Endodermal cell (in vitro differentiated cells): ENCODE results near the gene PDE4D. TPM values are rescaled to one million over a fixed set of nuclear protein-coding genes. Genes with fewer than 3 reads are reported as not detected.

Experiments
- DNase-seq: peaks from one replicate; pipeline ENCODE4 v3.0.0-alpha.2; 2017
- H3K27ac ChIP-seq: 2 replicates; pipeline ENCODE4 v1.5.1; 2013; ENCODE audit warnings: mild to moderate bottlenecking, low read depth, low read length, moderate library complexity
- H3K27me3 ChIP-seq: 2 replicates; pipeline ENCODE4 v1.6.1; 2013; ENCODE audit warnings: mild to moderate bottlenecking, low read length, moderate library complexity; ENCODE audit not compliant: insufficient read depth, control insufficient read depth, poor library complexity, severe bottlenecking
- H3K36me3 ChIP-seq: 2 replicates; pipeline ENCODE4 v1.7.0; 2013; ENCODE audit warnings: mild to moderate bottlenecking, low read length, moderate library complexity; ENCODE audit not compliant: control insufficient read depth, insufficient read depth
- H3K4me1 ChIP-seq: one replicate; pipeline ENCODE4 v1.7.0; 2013; ENCODE audit warnings: low read length; ENCODE audit not compliant: control insufficient read depth, insufficient read depth
- H3K4me3 ChIP-seq: 2 replicates; pipeline ENCODE4 v1.5.1; 2013; ENCODE audit warnings: mild to moderate bottlenecking, low read length, moderate library complexity
- H3K9ac ChIP-seq: 2 replicates; pipeline ENCODE4 v1.6.1; 2013; ENCODE audit warnings: mild to moderate bottlenecking, low read length, moderate library complexity; ENCODE audit not compliant: poor library complexity, severe bottlenecking; ENCODE audit errors: extremely low read depth
- H3K9me3 ChIP-seq: 2 replicates; pipeline ENCODE4 v1.6.1; 2013; ENCODE audit warnings: mild to moderate bottlenecking, low read length, moderate library complexity; ENCODE audit not compliant: control insufficient read depth
- H3K27ac Mint-ChIP-seq: 2 replicates; pipeline ENCODE4 v1.8.0; 2020; ENCODE audit warnings: mixed read lengths
- H3K27me3 Mint-ChIP-seq: 2 replicates; pipeline ENCODE4 v1.8.0; 2021; ENCODE audit warnings: mild to moderate bottlenecking, mixed read lengths; ENCODE audit not compliant: insufficient read depth
- H3K36me3 Mint-ChIP-seq: 2 replicates; pipeline ENCODE4 v1.8.0; 2020; ENCODE audit warnings: low read depth, mixed read lengths
- H3K4me1 Mint-ChIP-seq: 2 replicates; pipeline ENCODE4 v1.8.0; 2020; ENCODE audit warnings: mixed read lengths
- H3K4me3 Mint-ChIP-seq: 2 replicates; pipeline ENCODE4 v1.8.0; 2020; ENCODE audit warnings: mild to moderate bottlenecking, moderate library complexity, mixed read lengths
- H3K9me3 Mint-ChIP-seq: 2 replicates; pipeline ENCODE4 v1.8.0; 2020; ENCODE audit warnings: mild to moderate bottlenecking, mixed read lengths
- CTCF ChIP-seq: fragments of 200-600 bp; sonication (generic); conservative IDR thresholded peaks from 2 replicates; pipeline ENCODE4 v1.5.0; 2021; ENCODE audit warnings: antibody characterized with exemption, mild to moderate bottlenecking
- WGBS, 2 experiments: methylation state at CpG; one replicate each; pipeline versions ENCODE4 v1.1.5 to v1.1.7; 2013; ENCODE audit warnings: missing lambda C conversion rate in 2 of 2, mixed read lengths in 1 of 2; ENCODE audit not compliant: insufficient coverage in 1 of 2, insufficient read length in 1 of 2; 5-methylcytosine and 5-hydroxymethylcytosine counted together
- total RNA-seq, 2 donors: library from RNA; stranded (reverse); fragmentation: NEBNext Ultra II Directional in 1 of 2; extraction: Animal tissue kit (Norgen Biotek cat#: 25700) in 1 of 2; gene quantifications; 2 replicates in 1 of 2; 3 replicates in 1 of 2; pipeline ENCODE4 v1.2.1, GENCODE V29; 2021

PDE4D gene
- total RNA-seq, 2 donors from 2014 or later = 9.2 to 11.4 TPM

- Histone ChIP-seq H3K27me3 (no peaks in the 10 kb centered on the region), H3K27ac (no peak overlapping the region), H3K9me3 (no peaks in the 10 kb centered on the region), H3K4me1 (no peaks in the 10 kb centered on the region), H3K4me3 (no peak overlapping the region), H3K9ac (no peak overlapping the region), H3K36me3 (no peaks in the 10 kb centered on the region)
- Mint-ChIP-seq H3K27ac (no peak overlapping the region), H3K4me3 (no peak overlapping the region), H3K9me3 (no peaks in the 10 kb centered on the region), H3K27me3 (no peaks in the 10 kb centered on the region), H3K36me3 (no peaks in the 10 kb centered on the region), H3K4me1 (peaks cover 20% of the 10 kb centered on the region)
- TF ChIP-seq CTCF = peak; percentile 17
- no peak for DNase-seq
- WGBS, 2 experiments = 95 to 100% methylated on average over 1 to 4 of the region's 4 CpGs
These were observed 542.3 kb downstream of the PDE4D start for GRCh38 chr5:59351076-59351794.

- no peaks in the 10 kb centered on the region for H3K27me3 Mint-ChIP-seq
- Histone ChIP-seq H3K4me1 (no peaks in the 10 kb centered on the region), H3K9ac (no peak overlapping the region), H3K9me3 (no peaks in the 10 kb centered on the region), H3K36me3 (no peaks in the 10 kb centered on the region), H3K27me3 (no peaks in the 10 kb centered on the region), H3K27ac (no peak overlapping the region), H3K4me3 (no peak overlapping the region)
- no peak overlapping the region for H3K4me3 Mint-ChIP-seq
- TF ChIP-seq CTCF = peak; percentile 61
- H3K27ac Mint-ChIP-seq = no peak overlapping the region
- no peaks in the 10 kb centered on the region for H3K9me3 Mint-ChIP-seq
- no peaks in the 10 kb centered on the region for H3K36me3 Mint-ChIP-seq
- no peak for DNase-seq
- H3K4me1 Mint-ChIP-seq = peaks cover 7% of the 10 kb centered on the region
These were observed 545.3 kb downstream of the PDE4D start for GRCh38 chr5:59348189-59348588.

GRCh38 chr5:59346982-59347381, 546.5 kb downstream of the PDE4D start:
- no peak for TF ChIP-seq CTCF
- no peak overlapping the region for H3K4me3 ChIP-seq
- H3K36me3 Mint-ChIP-seq = no peaks in the 10 kb centered on the region
- no peaks in the 10 kb centered on the region for H3K9me3 Mint-ChIP-seq
- H3K27ac Mint-ChIP-seq = no peak overlapping the region
- H3K27me3 ChIP-seq = no peaks in the 10 kb centered on the region
- H3K9ac ChIP-seq = no peak overlapping the region
- WGBS, 2 experiments = 83 to 95% methylated on average over 1 of the region's 1 CpG
- no peaks in the 10 kb centered on the region for H3K9me3 ChIP-seq
- no peak overlapping the region for H3K4me3 Mint-ChIP-seq
- no peaks in the 10 kb centered on the region for H3K27me3 Mint-ChIP-seq
- no peak for DNase-seq
- peaks cover 4% of the 10 kb centered on the region for H3K4me1 Mint-ChIP-seq
- H3K27ac ChIP-seq = no peak overlapping the region
- no peaks in the 10 kb centered on the region for H3K36me3 ChIP-seq
- H3K4me1 ChIP-seq = no peaks in the 10 kb centered on the region
